Sciatic nerve (tissue), 2 donors: ENCODE measurements around the gene NUDT3. TPM values are rescaled to one million over a fixed set of nuclear protein-coding genes. Genes with fewer than 3 reads are reported as not detected.
"Not testable (repeated sequence)": the region's sequence is repeated elsewhere in the genome, so short reads cannot be mapped to it uniquely, and the experiment has no call there.

Experiments used
- ATAC-seq: fragments of 200-7000 bp; cut with Tn5 transposase; one replicate; pipeline ENCODE4 v1.9.1; 2020; ENCODE audit warnings: mild to moderate bottlenecking, moderate library complexity
- DNase-seq: peaks from one replicate; pipeline ENCODE4 v3.0.0-alpha.2; 2020; ENCODE audit warnings: low spot score
- intact Hi-C: fragments of 100-400 bp; cut with DNase I; formaldehyde crosslinking; loops from one replicate; pipeline ENCODE4 v1.14.2; 2022
- total RNA-seq: library from RNA; stranded (reverse); fragmentation: NEBNext Ultra II Directional; extraction: Animal tissue kit (Norgen Biotek cat#: 25700); gene quantifications from one replicate; pipeline ENCODE4 v1.2.1, GENCODE V29; 2021
- donor health status: DM: no; HTN: no; CAD: no.
- donor health status: DM: no; HTN: no; CAD: no.

The NUDT3 gene
- total RNA-seq, 1 donor from 2014 or later: 83.1 TPM

DNA sequence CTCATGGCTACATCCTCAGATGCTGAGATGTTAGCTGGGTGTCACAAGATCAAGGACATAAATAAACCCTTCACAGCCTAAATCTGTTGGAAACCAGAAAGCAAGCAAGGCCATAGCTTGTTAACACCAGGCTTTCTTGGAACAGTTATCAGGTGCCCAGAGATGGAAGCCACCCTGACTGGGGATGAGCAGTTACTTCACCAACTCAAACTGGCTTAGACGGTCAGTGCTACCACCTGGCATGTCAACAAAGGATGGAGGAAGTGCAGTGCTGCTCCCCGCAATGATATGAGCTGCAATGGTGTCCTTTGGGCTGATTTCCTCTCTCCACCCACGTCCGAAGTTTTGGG, 114.7 kb downstream of the NUDT3 start:
- no peak for ATAC-seq
- intact Hi-C loops: no loop called here
- DNase-seq: no peak

- intact Hi-C loops: no loop called here
- DNase-seq (no peak), ATAC-seq (no peak)
Measured at GRCh38 chr6:34276881-34277762, 115.3 kb downstream of the NUDT3 start.

DNA sequence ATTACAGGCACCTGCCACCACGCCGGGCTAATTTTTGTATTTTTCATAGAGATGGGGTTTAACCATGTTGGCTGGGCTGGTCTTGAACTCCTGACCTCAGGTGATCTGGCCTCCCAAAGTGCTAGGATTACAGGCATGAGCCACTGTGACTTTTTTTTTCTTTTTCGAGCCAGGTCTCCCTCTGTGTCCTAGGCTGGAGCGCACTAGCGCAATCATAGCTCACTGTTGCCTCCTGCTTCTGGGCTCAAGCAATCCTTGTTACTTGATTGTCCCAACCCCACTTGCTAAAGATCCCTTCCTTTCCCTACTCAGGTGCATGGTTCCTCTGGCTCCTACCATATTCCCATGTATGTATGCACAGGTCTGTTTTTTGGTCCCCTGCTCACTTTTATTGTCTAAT, 116.3 kb downstream of the NUDT3 start:
- intact Hi-C loops: no loop called here
- DNase-seq (no peak), ATAC-seq (no peak)

- ATAC-seq: no peak
- intact Hi-C loops: no loop called here
Measured at GRCh38 chr6:34275128-34275804, 117.2 kb downstream of the NUDT3 start.

GRCh38 chr6:34274129-34274528, 118.3 kb downstream of the NUDT3 start:
- ATAC-seq (no peak), DNase-seq (no peak)
- intact Hi-C loops: no loop called here

More at GRCh38 chr6:34275128-34275804, 117.2 kb downstream of the NUDT3 start:
- DNase-seq: no peak

- no peak for DNase-seq
Measured at GRCh38 chr6:34273242-34273805, 119.1 kb downstream of the NUDT3 start.

GRCh38 chr6:34272013-34272926, 120.2 kb downstream of the NUDT3 start:
- DNase-seq (no peak), ATAC-seq (peak; percentile 68)
- intact Hi-C loops: no loop called here

More at GRCh38 chr6:34273242-34273805, 119.1 kb downstream of the NUDT3 start:
- ATAC-seq: peak; percentile 65
- intact Hi-C loops: no loop called here

GRCh38 chr6:34269658-34270341, 122.7 kb downstream of the NUDT3 start:
- intact Hi-C loops, DNase-seq, ATAC-seq: not testable (repeated sequence)

GRCh38 chr6:34269132-34269531, 123.3 kb downstream of the NUDT3 start:
- intact Hi-C loops, ATAC-seq, DNase-seq: not testable (repeated sequence)

GRCh38 chr6:34267746-34268145, 124.7 kb downstream of the NUDT3 start:
- ATAC-seq (no peak), DNase-seq (no peak)
- intact Hi-C loops: no loop called here

DNA sequence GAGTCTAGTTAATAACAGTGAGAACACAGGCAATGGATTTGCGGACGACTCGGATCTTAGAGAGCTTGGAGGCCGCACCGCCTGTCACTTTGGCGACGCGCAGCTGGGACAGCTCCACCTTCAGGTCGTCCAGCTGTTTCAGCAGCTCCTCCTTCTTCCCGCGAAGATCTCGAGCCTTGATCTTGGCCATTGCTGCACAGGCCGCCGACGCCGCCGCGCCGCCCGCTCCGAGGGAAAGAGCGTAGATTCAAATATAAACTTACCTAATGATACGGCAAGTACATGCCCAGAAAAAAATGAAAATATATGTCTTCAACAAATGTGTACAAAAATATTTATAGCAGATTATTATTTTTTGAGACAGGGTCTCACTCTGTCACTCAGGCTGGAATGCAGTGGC, 129.0 kb downstream of the NUDT3 start:
- intact Hi-C loops, ATAC-seq, DNase-seq: not testable (repeated sequence)

DNA sequence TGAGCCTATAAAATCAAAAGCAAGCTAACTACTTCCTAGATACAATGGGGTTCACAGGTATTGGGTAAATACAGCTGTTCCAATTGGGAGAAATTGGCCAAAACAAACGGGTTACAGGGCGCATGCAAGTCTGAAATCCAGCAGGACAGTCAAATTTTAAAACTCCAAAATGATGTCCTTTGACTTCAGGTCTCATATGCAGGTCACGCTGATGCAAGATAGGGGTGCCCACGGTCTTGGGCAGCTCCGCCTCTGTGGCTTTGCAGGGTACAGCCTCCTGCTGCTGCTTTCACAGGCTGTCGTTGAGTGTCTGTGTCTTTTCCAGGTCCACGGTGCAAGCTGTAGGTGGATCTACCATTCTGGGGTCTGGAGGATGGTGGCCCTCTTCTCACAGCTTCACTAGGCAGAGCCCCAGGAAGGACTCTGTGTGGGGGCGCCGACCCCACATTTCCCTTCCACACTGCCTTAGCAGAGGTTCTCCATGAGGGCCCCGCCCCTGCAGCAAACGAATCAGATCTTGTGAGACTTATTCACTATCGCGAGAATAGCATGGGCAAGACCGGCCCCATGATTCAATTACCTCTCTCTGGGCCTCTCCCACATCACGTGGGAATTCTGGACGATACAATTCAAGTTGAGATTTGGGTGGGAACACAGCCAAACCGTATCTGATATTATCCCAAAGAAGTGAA, 131.7 kb downstream of the NUDT3 start:
- no peak for DNase-seq
- ATAC-seq: no peak

DNA sequence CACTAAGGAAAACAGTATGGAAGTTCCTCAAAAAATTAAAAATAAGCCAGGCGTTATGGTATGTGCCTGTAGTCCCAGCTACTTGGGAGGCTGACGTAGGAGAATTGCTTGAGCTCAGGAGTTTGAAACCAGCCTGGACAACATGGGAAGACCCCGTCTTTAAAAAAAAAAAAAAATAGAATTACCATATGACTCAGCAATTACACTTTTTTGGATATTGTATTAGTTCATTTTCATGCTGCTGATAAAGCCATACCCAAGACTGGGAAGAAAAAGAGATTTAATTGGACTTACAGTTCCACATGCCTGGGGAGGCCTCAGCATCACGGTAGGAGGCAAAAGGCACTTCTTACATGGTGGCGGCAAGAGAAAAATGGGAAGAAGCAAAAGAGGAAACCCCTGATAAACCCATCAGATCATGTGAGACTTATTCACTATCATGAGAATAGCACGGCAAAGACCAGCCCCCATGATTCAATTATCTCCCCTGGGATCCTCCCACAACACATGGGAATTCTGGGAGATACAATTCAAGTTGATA, 132.9 kb downstream of the NUDT3 start:
- no peak for ATAC-seq
- DNase-seq: no peak
- intact Hi-C loops: no loop called here

More for the DNA sequence above, 131.7 kb downstream of the NUDT3 start:
- intact Hi-C loops: no loop called here

GRCh38 chr6:34252395-34252794, 140.1 kb downstream of the NUDT3 start:
- DNase-seq, ATAC-seq, intact Hi-C loops: not testable (repeated sequence)

GRCh38 chr6:34249469-34250261, 142.8 kb downstream of the NUDT3 start:
- intact Hi-C loops: loop anchor here (2.0 kb wide), 1 partner anchor 165 kb away; no protein-coding TSS in a partner anchor
- no peak for DNase-seq
- ATAC-seq: peak; percentile 49

DNA sequence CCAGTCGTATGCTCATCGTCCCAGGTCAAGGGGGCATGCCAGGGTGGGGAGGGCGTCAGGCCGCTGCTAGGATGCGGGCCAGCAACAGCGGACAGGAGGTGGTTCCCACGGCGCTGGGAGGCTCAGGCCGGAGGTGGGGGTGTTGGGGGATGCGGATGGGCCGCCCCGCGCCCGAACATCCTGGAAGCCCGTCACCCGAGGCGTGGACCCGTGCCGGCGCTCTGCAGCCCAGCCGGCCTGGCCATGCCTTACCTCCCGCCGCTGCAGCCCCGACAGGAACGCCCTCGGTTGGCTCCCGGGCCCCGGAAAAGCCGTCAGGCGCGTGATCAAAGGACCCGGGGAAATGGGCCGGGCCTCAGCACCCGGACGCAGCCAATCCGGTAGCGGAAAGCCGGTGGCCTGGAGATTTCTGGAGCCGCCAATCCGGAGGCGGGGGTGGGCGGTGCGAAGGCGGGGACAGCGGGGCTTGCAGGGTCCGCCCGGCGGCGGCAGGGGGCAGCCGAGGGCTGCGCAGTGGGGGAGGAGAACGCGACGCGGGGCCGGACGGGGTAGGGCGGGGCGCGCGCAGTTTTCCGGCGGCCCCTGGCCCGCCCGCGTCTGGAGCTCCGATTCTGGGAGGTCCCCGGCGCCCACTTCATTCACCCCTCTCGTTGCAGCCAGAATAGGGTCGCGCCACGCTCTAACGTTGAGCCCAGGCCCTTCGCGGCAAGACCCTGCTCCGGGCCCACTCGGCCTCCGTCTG, 143.6 kb downstream of the NUDT3 start, which contains the start of gene SMIM29:
TSS of gene SMIM29 (minus strand) at position 280 of the 742 bp plus-strand sequence. CDS start 1,215 bp downstream, outside the sequence.
- ATAC-seq (peak; percentile 93), DNase-seq (peak; percentile 99)
- intact Hi-C loops: loop anchor here (2.0 kb wide), 1 partner anchor 166 kb away; no protein-coding TSS in a partner anchor
